Tibial artery (tissue), 4 donors: ENCODE data around the gene LMAN1L.

Experiments
- DNase-seq, 2 donors: peaks; one replicate each; pipeline ENCODE4 v3.0.0-alpha.2; 2019
- H3K27ac ChIP-seq, 2 donors: fragments of 200-600 bp; sonication (generic) in 1 of 2; 1 replicate in 1 of 2; 2 replicates in 1 of 2; pipeline ENCODE4 v1.5.1; 2018 to 2019; ENCODE audit warnings: mild to moderate bottlenecking in 1 of 2
- H3K27me3 ChIP-seq, 2 donors: fragments of 200-600 bp; sonication (generic) in 1 of 2; one replicate each; pipeline versions ENCODE4 v1.5.1 to v1.6.0; 2016 to 2019
- H3K36me3 ChIP-seq, 3 donors: fragments of 200-600 bp; sonication (generic) in 2 of 3; one replicate each; pipeline ENCODE4 v1.5.1; 2016 to 2019; ENCODE audit warnings: mild to moderate bottlenecking in 2 of 3
- H3K4me1 ChIP-seq, 4 donors: fragments of 200-600 bp; sonication (generic) in 2 of 4; 1 replicate in 3 of 4; 2 replicates in 1 of 4; pipeline ENCODE4 v1.5.1; 2016 to 2019
- H3K4me3 ChIP-seq, 2 donors: fragments of 200-600 bp; sonication (generic) in 1 of 2; 1 replicate in 1 of 2; 2 replicates in 1 of 2; pipeline ENCODE4 v1.5.1; 2018 to 2019; ENCODE audit warnings: mild to moderate bottlenecking in 2 of 2
- H3K9me3 ChIP-seq, 3 donors: fragments of 200-600 bp; sonication (generic) in 1 of 3; one replicate each; pipeline ENCODE4 v1.5.1; 2016 to 2019
- CTCF ChIP-seq, 2 experiments: fragments of 200-600 bp in 1 of 2; fragments of 450-650 bp in 1 of 2; IDR thresholded peaks; one replicate each; pipeline ENCODE4 v1.5.1; 2017 to 2019; ENCODE audit warnings: antibody characterized with exemption in 2 of 2, mild to moderate bottlenecking in 1 of 2, moderate library complexity in 1 of 2
- intact Hi-C: fragments of 100-400 bp; cut with DNase I; formaldehyde crosslinking; loops from one replicate; pipeline ENCODE4 v1.15.0; 2023; ENCODE audit warnings: low total_unique reads

LMAN1L gene

DNA sequence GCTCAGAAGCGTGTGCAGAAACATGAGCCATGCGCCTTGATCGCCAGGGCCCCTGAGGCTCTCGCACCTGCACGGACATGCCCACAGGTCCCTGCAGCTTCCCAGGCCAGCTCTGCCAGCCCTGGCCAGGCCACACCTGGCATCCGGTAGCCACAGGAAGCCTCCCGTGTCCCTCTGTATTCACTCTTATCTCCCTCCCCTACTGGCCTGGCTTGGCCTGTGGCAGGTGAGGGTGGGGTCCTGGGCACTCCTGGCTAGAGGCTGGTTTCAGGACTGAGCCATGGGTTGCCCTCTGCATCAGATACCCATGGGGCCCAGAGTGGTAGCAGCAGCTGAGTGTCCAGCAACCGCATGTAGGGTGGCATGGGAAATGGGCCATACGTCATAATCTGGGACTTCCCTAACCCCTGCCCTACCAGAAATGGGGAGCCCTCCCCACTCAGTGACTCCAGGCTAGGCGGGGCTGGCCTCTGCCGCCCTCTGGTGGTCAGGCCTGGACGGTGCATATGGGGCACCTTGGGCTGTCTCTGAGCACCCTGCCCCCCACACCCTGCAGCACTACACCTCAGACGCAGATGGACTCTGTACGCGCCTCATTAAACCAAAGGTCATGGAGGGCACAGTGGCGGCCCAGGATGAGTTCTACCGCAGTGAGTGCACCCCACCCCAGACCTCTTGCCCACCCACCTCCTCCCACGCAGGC lies 12.6 kb upstream of the LMAN1L start:
- Histone ChIP-seq H3K27me3 (no peaks in the 10 kb centered on the region), H3K4me1 (peaks cover 0 to 15% (median 0%) of the 10 kb centered on the region in 4 donors), H3K9me3 (no peaks in the 10 kb centered on the region), H3K4me3 (no peak overlapping the region), H3K27ac (no peak overlapping the region), H3K36me3 (peaks cover 15 to 62% (median 43%) of the 10 kb centered on the region in 3 donors)
- DNase-seq, result peak in 1 of 2 donors; percentile 68
- intact Hi-C loops, result no loop called here
- peak; percentile 91 to 95 for TF ChIP-seq CTCF (IDR thresholded peaks at IDR 0.05)

GRCh38 chr15:74800559-74801094 lies 12.0 kb upstream of the LMAN1L start:
- no peaks in the 10 kb centered on the region for H3K27me3 ChIP-seq
- no peak for DNase-seq
- H3K27ac ChIP-seq, result no peak overlapping the region
- no peak overlapping the region for H3K4me3 ChIP-seq
- intact Hi-C loops, result no loop called here
- no peaks in the 10 kb centered on the region for H3K9me3 ChIP-seq
- no peak for TF ChIP-seq CTCF (IDR thresholded peaks at IDR 0.05)
- peaks cover 15 to 56% (median 43%) of the 10 kb centered on the region in 3 donors for H3K36me3 ChIP-seq
- H3K4me1 ChIP-seq, result peaks cover 0 to 15% (median 0%) of the 10 kb centered on the region in 4 donors

DNA sequence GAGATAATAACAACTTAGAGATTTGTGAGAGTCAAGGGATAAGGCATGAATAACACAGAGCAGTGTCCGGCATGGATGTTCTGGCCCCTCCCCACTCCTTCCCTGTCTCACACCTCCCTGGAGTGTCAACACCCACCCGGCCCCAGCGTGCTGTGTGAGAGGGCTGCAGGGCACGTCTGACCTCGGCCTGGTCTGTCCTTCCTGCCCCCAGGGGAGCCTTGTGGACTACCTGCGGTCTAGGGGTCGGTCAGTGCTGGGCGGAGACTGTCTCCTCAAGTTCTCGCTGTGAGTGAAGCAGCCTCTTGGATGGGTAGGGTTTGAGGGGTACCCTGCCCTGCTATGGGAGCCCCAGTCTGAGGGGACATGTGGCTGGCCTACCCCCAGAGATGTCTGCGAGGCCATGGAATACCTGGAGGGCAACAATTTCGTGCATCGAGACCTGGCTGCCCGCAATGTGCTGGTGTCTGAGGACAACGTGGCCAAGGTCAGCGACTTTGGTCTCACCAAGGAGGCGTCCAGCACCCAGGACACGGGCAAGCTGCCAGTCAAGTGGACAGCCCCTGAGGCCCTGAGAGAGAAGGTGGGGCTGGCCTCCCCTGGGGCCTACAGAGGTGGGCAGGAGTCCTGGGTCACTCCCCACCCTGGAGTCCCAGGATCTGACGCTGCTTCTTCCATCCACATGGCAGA lies 11.2 kb upstream of the LMAN1L start:
- peaks cover 15 to 56% (median 43%) of the 10 kb centered on the region in 3 donors for H3K36me3 ChIP-seq
- intact Hi-C loops, result no loop called here

DNA sequence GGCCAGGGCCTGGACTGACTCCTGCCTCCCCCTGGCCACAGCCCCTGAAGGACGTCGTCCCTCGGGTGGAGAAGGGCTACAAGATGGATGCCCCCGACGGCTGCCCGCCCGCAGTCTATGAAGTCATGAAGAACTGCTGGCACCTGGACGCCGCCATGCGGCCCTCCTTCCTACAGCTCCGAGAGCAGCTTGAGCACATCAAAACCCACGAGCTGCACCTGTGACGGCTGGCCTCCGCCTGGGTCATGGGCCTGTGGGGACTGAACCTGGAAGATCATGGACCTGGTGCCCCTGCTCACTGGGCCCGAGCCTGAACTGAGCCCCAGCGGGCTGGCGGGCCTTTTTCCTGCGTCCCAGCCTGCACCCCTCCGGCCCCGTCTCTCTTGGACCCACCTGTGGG lies 10.3 kb upstream of the LMAN1L start:
- DNase-seq, result no peak
- peaks cover 15 to 56% (median 43%) of the 10 kb centered on the region in 3 donors for H3K36me3 ChIP-seq
- intact Hi-C loops, result no loop called here
- no peaks in the 10 kb centered on the region for H3K9me3 ChIP-seq
- TF ChIP-seq CTCF (IDR thresholded peaks at IDR 0.05), result no peak
- peaks cover 0 to 15% (median 0%) of the 10 kb centered on the region in 4 donors for H3K4me1 ChIP-seq
- H3K27me3 ChIP-seq, result no peaks in the 10 kb centered on the region
- H3K27ac ChIP-seq, result no peak overlapping the region
- H3K4me3 ChIP-seq, result no peak overlapping the region

More for the DNA sequence above, 11.2 kb upstream of the LMAN1L start:
- TF ChIP-seq CTCF (IDR thresholded peaks at IDR 0.05), result no peak
- H3K27ac ChIP-seq, result no peak overlapping the region
- DNase-seq, result no peak
- H3K9me3 ChIP-seq, result no peaks in the 10 kb centered on the region
- no peaks in the 10 kb centered on the region for H3K27me3 ChIP-seq
- H3K4me3 ChIP-seq, result no peak overlapping the region
- peaks cover 0 to 15% (median 0%) of the 10 kb centered on the region in 4 donors for H3K4me1 ChIP-seq

DNA sequence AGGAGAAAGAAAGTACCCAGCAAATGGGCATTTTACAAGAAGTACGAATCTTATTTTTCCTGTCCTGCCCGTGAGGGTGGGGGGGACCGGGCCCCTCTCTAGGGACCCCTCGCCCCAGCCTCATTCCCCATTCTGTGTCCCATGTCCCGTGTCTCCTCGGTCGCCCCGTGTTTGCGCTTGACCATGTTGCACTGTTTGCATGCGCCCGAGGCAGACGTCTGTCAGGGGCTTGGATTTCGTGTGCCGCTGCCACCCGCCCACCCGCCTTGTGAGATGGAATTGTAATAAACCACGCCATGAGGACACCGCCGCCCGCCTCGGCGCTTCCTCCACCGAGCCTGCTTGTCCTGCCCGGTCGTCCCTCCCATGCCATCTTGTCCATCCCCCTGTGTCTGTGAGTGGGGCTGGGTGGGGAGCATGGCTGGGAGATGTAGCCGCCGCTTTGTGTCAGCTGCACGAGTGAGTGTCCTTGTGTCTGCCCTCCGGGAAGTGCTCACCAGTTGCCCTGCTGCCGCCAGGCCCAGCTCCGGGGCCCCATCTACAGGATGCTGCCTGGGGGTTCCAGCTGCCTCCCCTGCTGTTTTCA lies 9.7 kb upstream of the LMAN1L start:
- Histone ChIP-seq H3K4me1 (peaks cover 0 to 15% (median 0%) of the 10 kb centered on the region in 4 donors), H3K36me3 (peaks cover 15 to 56% (median 43%) of the 10 kb centered on the region in 3 donors), H3K27ac (no peak overlapping the region), H3K9me3 (no peaks in the 10 kb centered on the region), H3K27me3 (peaks cover 0 to 1% of the 10 kb centered on the region in 2 donors), H3K4me3 (no peak overlapping the region)
- no peak for TF ChIP-seq CTCF (IDR thresholded peaks at IDR 0.05)
- intact Hi-C loops, result no loop called here
- no peak for DNase-seq
